TTC549 (cell line): ENCODE measurements around the gene SHISAL1.

Experiments used
- FAIRE-seq: peaks from 2 replicates; lab custom pipeline; 2012; peaks lifted over from hg19 to GRCh38; lab: Jason Lieb, UNC

The SHISAL1 gene

GRCh38 chr22:44207981-44208317 is 104.8 kb downstream of the SHISAL1 start:
- no peak for FAIRE-seq

GRCh38 chr22:44207173-44207980 is 105.4 kb downstream of the SHISAL1 start:
- no peak for FAIRE-seq

- FAIRE-seq: no peak
Measured at GRCh38 chr22:44206696-44207095, 106.1 kb downstream of the SHISAL1 start.

GRCh38 chr22:44206330-44206645 is 106.5 kb downstream of the SHISAL1 start:
- no peak for FAIRE-seq

DNA sequence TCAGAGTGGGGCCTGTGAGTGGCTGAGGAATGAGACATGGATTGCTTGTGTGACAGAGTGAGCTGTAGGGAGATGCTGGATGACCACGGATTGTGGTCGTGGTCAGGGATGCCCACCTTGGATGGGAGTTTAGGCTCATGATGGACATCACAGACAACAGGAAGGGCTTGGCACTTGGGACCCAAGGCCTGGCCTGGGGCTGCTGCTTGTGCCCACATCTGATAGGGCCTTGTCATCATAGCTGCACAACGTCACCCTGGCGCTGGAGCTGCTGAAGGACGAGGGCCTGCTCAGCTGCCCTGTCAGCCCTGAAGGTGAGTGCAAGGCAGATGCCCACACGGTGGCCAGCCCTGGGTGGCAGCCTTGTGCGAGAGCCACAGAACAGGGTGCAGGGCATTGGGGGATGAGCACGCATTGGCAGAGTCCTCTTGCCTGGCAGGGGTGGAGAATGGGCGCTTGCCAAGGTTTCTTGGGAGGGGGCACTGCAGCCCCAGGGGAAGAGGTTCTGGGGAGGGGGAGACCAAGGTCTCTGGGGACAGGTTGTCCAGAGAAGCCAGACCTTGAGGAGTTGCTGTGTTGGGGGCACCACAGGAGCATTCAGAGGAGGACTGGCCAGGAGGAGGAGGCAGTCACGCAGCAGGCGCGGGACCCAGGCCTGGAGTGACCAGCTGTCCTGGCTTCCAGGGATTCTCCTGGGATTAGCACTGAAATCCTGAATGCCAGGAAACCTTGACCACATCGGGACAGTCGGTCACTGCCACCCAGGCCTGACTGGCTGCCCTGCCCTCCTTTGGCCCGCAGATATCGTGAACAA is 107.0 kb downstream of the SHISAL1 start:
- no peak for FAIRE-seq

- no peak for FAIRE-seq
Measured at GRCh38 chr22:44204739-44205515, 107.8 kb downstream of the SHISAL1 start.

DNA sequence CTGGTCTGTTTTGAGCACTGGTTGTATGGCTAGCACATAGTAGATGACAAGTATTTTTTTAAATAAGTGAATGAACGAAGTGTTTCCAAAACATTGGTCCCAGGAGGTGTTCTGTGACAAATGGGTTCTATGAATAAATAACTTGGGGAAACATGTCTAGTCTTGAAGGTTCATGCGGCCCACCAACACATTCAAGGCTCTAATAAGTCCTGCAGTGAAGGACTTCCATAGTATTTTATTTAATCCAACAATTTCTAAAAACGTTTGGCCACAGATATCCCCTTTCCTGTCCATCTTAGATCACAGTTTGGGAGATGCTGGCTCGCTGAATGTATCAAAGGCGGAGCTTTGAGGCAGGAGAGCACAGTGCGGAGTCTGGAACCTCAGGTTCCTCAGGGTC is 109.5 kb downstream of the SHISAL1 start:
- FAIRE-seq: no peak

DNA sequence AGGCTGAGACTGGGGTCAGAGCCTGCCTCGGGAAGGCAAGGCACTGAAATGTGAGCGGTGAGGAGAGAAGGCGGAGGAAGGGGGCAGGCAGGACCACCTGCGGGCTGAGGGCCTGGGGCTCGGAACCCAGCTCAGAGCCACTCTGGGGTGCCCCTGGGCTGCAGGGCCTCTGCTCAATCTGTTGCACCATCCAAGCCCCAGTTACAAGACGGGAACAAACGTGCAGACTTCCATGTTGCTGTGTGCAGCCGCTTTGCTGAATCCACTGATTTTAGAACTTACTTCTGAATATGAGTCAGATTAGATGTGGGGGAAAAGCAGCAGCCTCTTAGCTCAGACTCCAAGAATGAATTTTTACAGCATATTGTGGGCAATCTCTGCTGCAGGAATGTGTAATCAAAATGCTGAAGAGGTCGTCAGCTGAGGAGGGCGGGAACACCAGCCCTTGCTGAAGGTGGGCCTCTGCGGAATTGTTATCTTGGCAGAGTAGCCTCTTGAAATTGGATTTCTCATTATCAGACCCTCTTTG is 110.4 kb downstream of the SHISAL1 start:
- FAIRE-seq: no peak

DNA sequence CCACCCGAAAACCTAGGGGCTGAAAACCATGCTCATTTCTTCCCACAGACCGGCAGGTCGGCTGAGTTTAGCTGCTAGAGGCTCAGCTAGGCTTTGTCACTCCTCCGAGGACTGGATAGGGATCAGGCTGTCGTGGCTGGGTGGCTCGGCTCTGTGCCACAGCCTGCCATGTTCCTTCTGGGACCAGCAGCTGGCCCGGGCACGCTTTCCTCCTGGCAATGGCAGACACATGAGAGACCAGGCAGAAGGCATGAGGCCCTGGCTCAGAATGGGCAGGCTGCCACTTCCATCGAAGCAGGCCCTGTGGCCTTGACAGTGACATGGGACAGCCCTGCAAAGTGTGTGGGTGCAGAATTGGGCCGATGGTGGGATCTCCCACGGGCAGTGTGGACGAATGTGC is 111.1 kb downstream of the SHISAL1 start:
- FAIRE-seq: no peak

DNA sequence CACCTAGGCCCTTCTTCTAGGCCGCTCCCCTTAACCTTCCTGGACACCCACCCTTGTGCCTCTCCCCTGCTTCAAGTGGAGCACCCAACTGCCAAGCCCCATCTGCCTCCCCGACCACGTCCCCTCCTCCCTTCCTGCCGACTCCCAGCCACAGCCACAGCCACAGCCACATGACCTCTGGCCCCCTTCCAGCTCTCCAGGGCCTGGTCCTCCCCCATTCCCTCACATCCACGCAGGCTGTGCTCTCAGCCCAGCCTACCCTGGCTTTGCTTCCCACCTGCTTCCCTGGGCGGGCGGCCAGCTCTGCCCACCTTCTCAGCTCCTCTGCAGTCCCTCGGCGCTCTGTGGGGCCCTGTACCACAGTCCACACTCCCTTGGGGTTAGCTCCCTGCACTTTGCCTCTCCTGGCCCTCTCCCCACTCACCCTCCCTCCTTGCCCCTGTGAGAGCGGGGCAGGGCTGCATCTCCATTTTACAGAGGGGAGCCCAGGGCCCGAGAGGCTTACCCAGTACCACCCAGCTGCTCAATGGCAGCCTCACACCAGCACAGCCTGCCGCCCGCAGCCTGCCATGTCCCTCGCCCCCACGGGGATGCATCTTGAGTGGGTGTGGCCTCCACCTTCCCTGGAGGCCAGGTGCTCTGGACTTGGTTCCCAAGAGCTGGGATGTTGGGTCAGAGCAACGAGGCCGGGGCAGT is 111.7 kb downstream of the SHISAL1 start:
- no peak for FAIRE-seq

DNA sequence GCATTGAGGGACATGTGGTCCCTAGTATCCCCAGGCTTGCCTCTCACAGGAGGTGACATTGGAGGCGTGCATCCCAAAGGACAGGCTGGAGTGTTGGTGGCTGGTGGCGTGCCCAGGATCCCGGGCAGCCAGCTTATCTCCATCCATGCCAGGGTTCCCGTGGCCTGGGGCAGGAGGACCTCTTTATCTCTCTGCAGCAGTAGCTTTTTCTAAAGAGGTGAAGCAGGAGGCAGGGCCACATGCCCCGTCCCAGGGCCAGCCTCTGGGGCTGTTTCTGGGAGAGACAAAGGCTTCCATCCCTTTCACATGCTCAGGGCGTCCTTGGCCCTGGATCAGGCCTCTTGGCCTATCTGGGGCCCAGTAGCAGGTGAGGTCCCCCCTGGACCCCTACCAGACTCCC is 112.3 kb downstream of the SHISAL1 start:
- FAIRE-seq: no peak

DNA sequence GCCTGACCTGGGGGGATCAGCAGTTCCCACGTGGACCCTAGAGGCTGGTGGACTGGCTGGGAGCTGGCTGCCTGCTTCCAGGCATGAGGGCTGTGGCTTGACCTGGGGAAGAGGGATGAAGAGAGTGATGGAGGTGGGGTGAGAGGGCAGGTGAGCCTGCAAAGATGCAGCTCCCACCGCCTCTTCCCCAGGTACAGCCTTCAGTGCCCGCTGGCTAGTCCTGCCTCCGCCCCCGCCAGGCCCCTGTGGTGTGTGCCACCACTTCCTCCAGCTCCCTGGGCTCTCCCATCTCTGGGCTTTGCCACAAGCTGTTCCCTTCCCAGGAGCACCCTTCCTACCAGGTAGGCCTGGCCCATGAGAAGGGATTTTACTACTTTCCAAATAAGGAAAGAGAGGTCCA is 112.9 kb downstream of the SHISAL1 start:
- no peak for FAIRE-seq

- FAIRE-seq: no peak
Measured at GRCh38 chr22:44199164-44199563, 113.6 kb downstream of the SHISAL1 start.

- FAIRE-seq: no peak
Measured at GRCh38 chr22:44197271-44197670, 115.5 kb downstream of the SHISAL1 start.

DNA sequence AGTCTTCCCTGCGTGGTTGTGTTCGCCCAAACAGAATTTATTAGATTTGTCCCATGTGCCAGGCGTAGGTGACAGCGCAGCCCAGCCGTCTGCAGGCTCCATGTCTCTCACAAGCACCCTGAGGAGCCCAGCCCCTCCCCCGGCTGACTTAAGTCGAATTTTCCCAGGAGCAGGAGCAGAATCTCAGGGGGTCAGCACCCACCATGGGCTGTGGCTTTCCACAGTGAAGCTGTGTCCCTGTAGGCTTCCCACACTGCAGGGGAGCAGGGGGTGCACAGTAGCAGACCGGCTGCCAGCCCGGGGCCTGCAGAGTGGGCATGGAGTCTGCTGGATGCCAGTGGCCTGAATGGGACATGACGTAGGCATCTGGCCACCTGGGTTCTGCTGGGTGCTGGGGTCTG is 116.0 kb downstream of the SHISAL1 start:
- FAIRE-seq: no peak

GRCh38 chr22:44196241-44196640 is 116.5 kb downstream of the SHISAL1 start:
- FAIRE-seq: no peak

DNA sequence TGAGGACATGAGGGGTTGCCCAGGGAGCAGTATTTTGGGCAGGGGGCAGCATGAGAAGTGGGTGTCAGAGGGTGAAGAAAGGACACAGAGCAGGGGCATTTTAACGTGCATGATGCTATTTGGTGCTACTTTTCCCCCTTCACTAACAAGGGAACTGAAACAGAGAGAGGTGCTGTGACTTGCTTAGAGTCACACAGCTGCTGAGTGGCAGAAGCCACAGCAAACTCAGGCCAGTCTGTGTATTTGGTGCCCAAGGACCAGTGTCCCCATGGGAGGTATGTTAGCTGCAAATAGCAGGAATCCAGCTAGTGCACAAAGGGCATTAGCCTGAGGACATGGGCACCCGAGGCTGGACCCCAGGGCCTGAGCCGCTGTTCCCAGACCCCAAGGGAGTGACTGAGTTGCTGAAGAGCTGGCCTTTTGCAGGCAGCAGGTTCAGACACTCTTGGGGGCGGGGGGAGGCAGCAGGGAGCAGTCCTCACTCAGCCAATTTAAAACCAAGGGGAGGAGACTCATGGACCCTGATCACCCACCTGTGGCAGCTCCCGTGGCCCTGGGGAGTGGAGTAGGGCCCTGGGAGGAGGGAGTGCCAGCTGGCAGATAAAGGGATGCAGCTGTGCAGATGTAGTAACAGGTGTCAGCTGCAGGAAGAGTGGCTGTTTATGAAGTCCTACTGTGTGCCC is 117.4 kb downstream of the SHISAL1 start:
- no peak for FAIRE-seq

DNA sequence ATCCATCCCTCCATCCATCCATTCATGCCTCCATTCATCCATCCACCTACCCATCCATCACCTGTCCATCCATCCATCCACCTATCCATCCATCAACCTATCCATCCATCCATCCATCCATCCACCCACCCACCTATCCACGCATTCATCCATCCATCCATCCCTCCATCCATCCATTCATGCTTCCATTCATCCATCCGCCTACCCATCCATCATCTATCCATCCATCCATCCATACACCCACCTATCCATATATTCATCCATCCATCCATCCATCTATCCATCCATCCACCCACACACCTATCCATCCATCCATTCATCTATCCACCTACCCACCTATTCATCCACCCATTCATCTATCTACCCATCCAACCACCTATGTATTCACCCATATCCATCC is 118.2 kb downstream of the SHISAL1 start:
- FAIRE-seq: no peak
